Erythroblast (primary cell): ENCODE data around the gene TNPO1.

Experiments
- GATA1 ChIP-seq: IDR thresholded peaks from 2 replicates; pipeline ENCODE4 v1.6.1; 2011; ENCODE audit warnings: low read depth, mild to moderate bottlenecking, control low read depth, low read length, moderate library complexity
- POLR2A ChIP-seq: IDR thresholded peaks from 2 replicates; pipeline ENCODE4 v1.6.1; 2011; ENCODE audit warnings: mild to moderate bottlenecking, low read length

- TF ChIP-seq POLR2A, result no peak
- TF ChIP-seq GATA1, result no peak
Measured at GRCh38 chr5:72821776-72822175, 5.3 kb downstream of the TNPO1 start.
